ENCODE results near the gene GSTM5. TPM values are rescaled to one million over a fixed set of nuclear protein-coding genes. Genes with fewer than 3 reads are reported as not detected.
"Not testable (repeated sequence)": the region's sequence is repeated elsewhere in the genome, so short reads cannot be mapped to it uniquely, and the experiment has no call there.

The GSTM5 gene
- total RNA-seq, 2 donors from 2014 or later: 4.2 to 12.3 TPM

- no peaks in the 10 kb centered on the region for H3K9me3 ChIP-seq
- H3K36me3 ChIP-seq: no peaks in the 10 kb centered on the region
- H3K27me3 ChIP-seq (replicated peaks; ENCODE audit: insufficient read depth): no peaks in the 10 kb centered on the region
- DNase-seq (ENCODE audit: low spot score): no peak
- intact Hi-C loops (cut with DNase I): no loop called here
- 66% methylated on average over 13 of the region's 13 CpGs for WGBS
- no peak overlapping the region for H3K27ac ChIP-seq
- TF ChIP-seq POLR2AphosphoS5 (IDR thresholded peaks at IDR 0.05) (no peak), CTCF (IDR thresholded peaks at IDR 0.05) (no peak), POLR2A (IDR thresholded peaks at IDR 0.05) (no peak)
- no peaks in the 10 kb centered on the region for H3K4me1 ChIP-seq (replicated peaks)
- H3K4me3 ChIP-seq: no peak overlapping the region
These were observed 54.0 kb downstream of the GSTM5 start for GRCh38 chr1:109765896-109766615.

GRCh38 chr1:109766991-109767636 is 55.1 kb downstream of the GSTM5 start:
- WGBS: 66% methylated on average over 17 of the region's 17 CpGs
- H3K27ac ChIP-seq: not testable (repeated sequence)

More at GRCh38 chr1:109766991-109767636, 55.1 kb downstream of the GSTM5 start:
- DNase-seq (ENCODE audit: low spot score); H3K27me3 ChIP-seq (replicated peaks; ENCODE audit: insufficient read depth); H3K4me1 ChIP-seq (replicated peaks); H3K4me3 ChIP-seq; H3K36me3 ChIP-seq; H3K9me3 ChIP-seq; intact Hi-C loops (cut with DNase I): not testable (repeated sequence)

Other genes with a start within 250 kb of the GSTM5 start
- gene SYPL2, start 245.7 kb upstream of the GSTM5 start, total RNA-seq: 10 to 100 TPM in 1 of 2 donors, 1 to 10 TPM in 1; 1.3 to 48.1 TPM
- gene ATXN7L2, start 228.3 kb upstream of the GSTM5 start, total RNA-seq: 10 to 100 TPM in 1 of 2 donors, 1 to 10 TPM in 1; 3.0 to 29.4 TPM
- 10 to 100 TPM; 12.0 to 12.3 TPM for gene CYB561D1, start 218.2 kb upstream of the GSTM5 start, total RNA-seq
- 10 to 100 TPM in 1 of 2 donors, 1 to 10 TPM in 1; 9.5 to 13.2 TPM for gene AMIGO1, start 202.5 kb upstream of the GSTM5 start, total RNA-seq
- gene GPR61, start 172.4 kb upstream of the GSTM5 start, total RNA-seq: 1 to 10 TPM in 1 of 2 donors, not detected in 1; 1.2 TPM
- 1 to 10 TPM; 5.1 to 5.4 TPM for gene GNAI3, start 163.6 kb upstream of the GSTM5 start, total RNA-seq
- not detected for gene GNAT2, start 92.6 kb upstream of the GSTM5 start, total RNA-seq
- gene AMPD2, start 92.4 kb upstream of the GSTM5 start, total RNA-seq: 10 to 100 TPM; 40.1 to 72.3 TPM
- gene GSTM4, start 56.2 kb upstream of the GSTM5 start, total RNA-seq: 10 to 100 TPM; 26.8 to 56.5 TPM
- 10 to 100 TPM; 47.5 to 79.5 TPM for gene GSTM2, start 44.2 kb upstream of the GSTM5 start, total RNA-seq
- not detected for gene GSTM1, start 24.4 kb upstream of the GSTM5 start, total RNA-seq
- 100 to 1,000 TPM; 103 to 383 TPM for gene GSTM3, start 28.8 kb downstream of the GSTM5 start, total RNA-seq
- gene EPS8L3, start 51.7 kb downstream of the GSTM5 start, total RNA-seq: under 1 TPM in 1 of 2 donors, not detected in 1; 0.34 TPM
- gene CSF1, start 198.6 kb downstream of the GSTM5 start, total RNA-seq: 10 to 100 TPM; 18.4 to 31.5 TPM

Measured in prostate gland (tissue), 2 donors.